HEK293 (cell line): ENCODE measurements around the gene SPRED2.

ENCODE experiments used
- KLF10 ChIP-seq: fragments of 450-650 bp; IDR thresholded peaks from 2 replicates; pipeline ENCODE4 v1.5.1; 2018; ENCODE audit warnings: missing biosample characterization, mild to moderate bottlenecking, missing genetic modification characterization
- MZF1 ChIP-seq: fragments of 450-650 bp; formaldehyde crosslinking; IDR thresholded peaks from 2 replicates; pipeline ENCODE4 v1.5.1; 2017; ENCODE audit warnings: missing biosample characterization, missing genetic modification characterization, borderline replicate concordance
- PRDM1 ChIP-seq: fragments of 450-650 bp; formaldehyde crosslinking; IDR thresholded peaks from 2 replicates; pipeline ENCODE4; 2016; ENCODE audit warnings: missing biosample characterization, missing genetic modification characterization
- PRDM10 ChIP-seq: fragments of 450-650 bp; formaldehyde crosslinking; IDR thresholded peaks from 2 replicates; pipeline ENCODE4 v1.5.1; 2016; ENCODE audit warnings: missing biosample characterization, missing genetic modification characterization
- REST ChIP-seq: fragments of 450-650 bp; formaldehyde crosslinking; IDR thresholded peaks from 2 replicates; pipeline ENCODE4 v1.5.1; 2016; ENCODE audit warnings: missing biosample characterization, missing genetic modification characterization
- SETDB1 ChIP-seq: IDR thresholded peaks from one replicate; pipeline ENCODE4 v1.6.1; 2017; ENCODE audit warnings: mild to moderate bottlenecking, low read length, moderate library complexity, mixed read lengths; ENCODE audit not compliant: insufficient read length
- SP7 ChIP-seq: fragments of 450-650 bp; formaldehyde crosslinking; IDR thresholded peaks from 2 replicates; pipeline ENCODE4 v1.5.1; 2016; ENCODE audit warnings: missing biosample characterization, missing genetic modification characterization
- ZNF157 ChIP-seq: fragments of 450-650 bp; formaldehyde crosslinking; IDR thresholded peaks from 2 replicates; pipeline ENCODE4 v1.5.1; 2016; ENCODE audit warnings: missing biosample characterization, missing genetic modification characterization
- ZNF423 ChIP-seq: fragments of 450-650 bp; formaldehyde crosslinking; IDR thresholded peaks from 2 replicates; pipeline ENCODE4 v1.5.1; 2016; ENCODE audit warnings: missing biosample characterization, missing genetic modification characterization
- ZNF433 ChIP-seq: fragments of 450-650 bp; formaldehyde crosslinking; IDR thresholded peaks from 2 replicates; pipeline ENCODE4 v1.5.1; 2016; ENCODE audit warnings: missing biosample characterization, missing genetic modification characterization, low read depth
- ZNF449 ChIP-seq: fragments of 450-650 bp; formaldehyde crosslinking; IDR thresholded peaks from 2 replicates; pipeline ENCODE4 v1.5.1; 2017; ENCODE audit warnings: missing biosample characterization, mild to moderate bottlenecking, missing genetic modification characterization, moderate library complexity
- ZNF514 ChIP-seq: fragments of 450-650 bp; formaldehyde crosslinking; IDR thresholded peaks from 2 replicates; pipeline ENCODE4 v1.5.1; 2016; ENCODE audit warnings: missing biosample characterization, missing genetic modification characterization
- ZNF518A ChIP-seq: fragments of 450-650 bp; formaldehyde crosslinking; conservative IDR thresholded peaks from 2 replicates; pipeline ENCODE4 v1.5.1; 2016; ENCODE audit warnings: low read depth, missing biosample characterization, missing genetic modification characterization
- ZNF623 ChIP-seq: fragments of 450-650 bp; formaldehyde crosslinking; IDR thresholded peaks from 2 replicates; pipeline ENCODE4 v1.5.1; 2016; ENCODE audit warnings: missing biosample characterization, missing genetic modification characterization
- ZNF626 ChIP-seq: fragments of 450-650 bp; sonication (Bioruptor Pico); formaldehyde crosslinking; IDR thresholded peaks from 2 replicates; pipeline ENCODE4 v1.5.1; 2018; ENCODE audit warnings: missing biosample characterization, missing genetic modification characterization, inconsistent platforms
- ZNF843 ChIP-seq: fragments of 450-650 bp; formaldehyde crosslinking; IDR thresholded peaks from 2 replicates; pipeline ENCODE4 v1.5.1; 2016; ENCODE audit warnings: missing biosample characterization, missing genetic modification characterization
- TF ChIP-seq, protein P1 (sequence below): fragments of 450-650 bp; formaldehyde crosslinking; conservative IDR thresholded peaks from 2 replicates; pipeline ENCODE4 v1.5.1; 2016; ENCODE audit warnings: low read depth, missing biosample characterization, missing genetic modification characterization
- TF ChIP-seq, protein P2 (sequence below): fragments of 450-650 bp; formaldehyde crosslinking; IDR thresholded peaks from 2 replicates; pipeline ENCODE4 v1.5.1; 2016; ENCODE audit warnings: missing biosample characterization, missing genetic modification characterization, low read depth
- TF ChIP-seq, protein P3 (sequence below): fragments of 450-650 bp; formaldehyde crosslinking; IDR thresholded peaks from 2 replicates; pipeline ENCODE4 v1.5.1; 2016; ENCODE audit warnings: missing biosample characterization, missing genetic modification characterization

The SPRED2 gene

GRCh38 chr2:65436169-65436823 lies 3.9 kb upstream of the SPRED2 start (continued):
- TF ChIP-seq, protein P1, sequence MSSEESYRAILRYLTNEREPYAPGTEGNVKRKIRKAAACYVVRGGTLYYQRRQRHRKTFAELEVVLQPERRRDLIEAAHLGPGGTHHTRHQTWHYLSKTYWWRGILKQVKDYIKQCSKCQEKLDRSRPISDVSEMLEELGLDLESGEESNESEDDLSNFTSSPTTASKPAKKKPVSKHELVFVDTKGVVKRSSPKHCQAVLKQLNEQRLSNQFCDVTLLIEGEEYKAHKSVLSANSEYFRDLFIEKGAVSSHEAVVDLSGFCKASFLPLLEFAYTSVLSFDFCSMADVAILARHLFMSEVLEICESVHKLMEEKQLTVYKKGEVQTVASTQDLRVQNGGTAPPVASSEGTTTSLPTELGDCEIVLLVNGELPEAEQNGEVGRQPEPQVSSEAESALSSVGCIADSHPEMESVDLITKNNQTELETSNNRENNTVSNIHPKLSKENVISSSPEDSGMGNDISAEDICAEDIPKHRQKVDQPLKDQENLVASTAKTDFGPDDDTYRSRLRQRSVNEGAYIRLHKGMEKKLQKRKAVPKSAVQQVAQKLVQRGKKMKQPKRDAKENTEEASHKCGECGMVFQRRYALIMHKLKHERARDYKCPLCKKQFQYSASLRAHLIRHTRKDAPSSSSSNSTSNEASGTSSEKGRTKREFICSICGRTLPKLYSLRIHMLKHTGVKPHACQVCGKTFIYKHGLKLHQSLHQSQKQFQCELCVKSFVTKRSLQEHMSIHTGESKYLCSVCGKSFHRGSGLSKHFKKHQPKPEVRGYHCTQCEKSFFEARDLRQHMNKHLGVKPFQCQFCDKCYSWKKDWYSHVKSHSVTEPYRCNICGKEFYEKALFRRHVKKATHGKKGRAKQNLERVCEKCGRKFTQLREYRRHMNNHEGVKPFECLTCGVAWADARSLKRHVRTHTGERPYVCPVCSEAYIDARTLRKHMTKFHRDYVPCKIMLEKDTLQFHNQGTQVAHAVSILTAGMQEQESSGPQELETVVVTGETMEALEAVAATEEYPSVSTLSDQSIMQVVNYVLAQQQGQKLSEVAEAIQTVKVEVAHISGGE (tag by site-specific recombination) = peak; percentile 56
- no peak for TF ChIP-seq ZNF433 (tag by site-specific recombination)
- no peak for TF ChIP-seq REST (tag by site-specific recombination)
- TF ChIP-seq SP7 (tag by site-specific recombination) = peak; percentile 61
- TF ChIP-seq ZNF518A = no peak
- TF ChIP-seq ZNF514 (tag by site-specific recombination) = no peak
- peak; percentile 88 for TF ChIP-seq PRDM10
- TF ChIP-seq ZNF449 (tag by site-specific recombination) = peak; percentile 45; the same call in 1 of the 2 replicates
- no peak for TF ChIP-seq MZF1 (tag by site-specific recombination)
- TF ChIP-seq ZNF157 (tag by site-specific recombination) = no peak
- TF ChIP-seq ZNF626 (tag by site-specific recombination) = no peak
- TF ChIP-seq ZNF423 (tag by site-specific recombination) = no peak
- TF ChIP-seq ZNF843 (tag by site-specific recombination) = peak; percentile 44; the same call in 1 of the 2 replicates
- TF ChIP-seq, protein P2, sequence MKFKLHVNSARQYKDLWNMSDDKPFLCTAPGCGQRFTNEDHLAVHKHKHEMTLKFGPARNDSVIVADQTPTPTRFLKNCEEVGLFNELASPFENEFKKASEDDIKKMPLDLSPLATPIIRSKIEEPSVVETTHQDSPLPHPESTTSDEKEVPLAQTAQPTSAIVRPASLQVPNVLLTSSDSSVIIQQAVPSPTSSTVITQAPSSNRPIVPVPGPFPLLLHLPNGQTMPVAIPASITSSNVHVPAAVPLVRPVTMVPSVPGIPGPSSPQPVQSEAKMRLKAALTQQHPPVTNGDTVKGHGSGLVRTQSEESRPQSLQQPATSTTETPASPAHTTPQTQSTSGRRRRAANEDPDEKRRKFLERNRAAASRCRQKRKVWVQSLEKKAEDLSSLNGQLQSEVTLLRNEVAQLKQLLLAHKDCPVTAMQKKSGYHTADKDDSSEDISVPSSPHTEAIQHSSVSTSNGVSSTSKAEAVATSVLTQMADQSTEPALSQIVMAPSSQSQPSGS (tag by site-specific recombination) = peak; percentile 63
- no peak for TF ChIP-seq ZNF623 (tag by site-specific recombination)
- TF ChIP-seq, protein P3, sequence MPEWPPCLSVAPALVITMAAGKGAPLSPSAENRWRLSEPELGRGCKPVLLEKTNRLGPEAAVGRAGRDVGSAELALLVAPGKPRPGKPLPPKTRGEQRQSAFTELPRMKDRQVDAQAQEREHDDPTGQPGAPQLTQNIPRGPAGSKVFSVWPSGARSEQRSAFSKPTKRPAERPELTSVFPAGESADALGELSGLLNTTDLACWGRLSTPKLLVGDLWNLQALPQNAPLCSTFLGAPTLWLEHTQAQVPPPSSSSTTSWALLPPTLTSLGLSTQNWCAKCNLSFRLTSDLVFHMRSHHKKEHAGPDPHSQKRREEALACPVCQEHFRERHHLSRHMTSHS (tag by site-specific recombination) = no peak
- peak; percentile 53; the same call in 1 of the 2 replicates for TF ChIP-seq KLF10
- TF ChIP-seq SETDB1 = no peak
- no peak for TF ChIP-seq PRDM1 (tag by site-specific recombination)
